Measurements from ENCODE around the gene FICD. TPM values are rescaled to one million over a fixed set of nuclear protein-coding genes. Genes with fewer than 3 reads are reported as not detected.

The FICD gene
- total RNA-seq, 1 donor from 2014 or later: 6.6 TPM

- Mint-ChIP-seq H3K27me3 (no peaks in the 10 kb centered on the region), H3K36me3 (ENCODE audit: low read depth) (peaks cover 37% of the 10 kb centered on the region), H3K4me1 (peaks cover 38% of the 10 kb centered on the region), H3K9me3 (no peaks in the 10 kb centered on the region), H3K4me3 (peak within 1 kb of the TSS; percentile 99), H3K27ac (peak within 1 kb of the TSS; percentile 100)
- peak; percentile 95 for DNase-seq
- intact Hi-C loops (cut with micrococcal nuclease): loop anchor here (1.0 to 5.0 kb wide), 3 partner anchors 46 to 492 kb away; partner anchors contain the start of genes FICD and USP30
Measured at GRCh38 chr12:108560752-108561719, 46.0 kb downstream of the FICD start, which contains the start of gene SART3. Gene SART3 (minus strand): TSS chr12:108561173. CDS start chr12:108561154, 19 bp downstream.

- peak overlapping the region; percentile 100 for H3K27ac Mint-ChIP-seq
- intact Hi-C loops (cut with micrococcal nuclease): loop anchor here (1.0 to 5.0 kb wide), 8 partner anchors 47 to 1469 kb away; partner anchors contain the start of genes CORO1C, CRY1, FICD and SSH1
- H3K4me3 Mint-ChIP-seq: peak overlapping the region; percentile 99
- no peaks in the 10 kb centered on the region for H3K9me3 Mint-ChIP-seq
- DNase-seq: no peak
- H3K4me1 Mint-ChIP-seq: peaks cover 33% of the 10 kb centered on the region
- H3K36me3 Mint-ChIP-seq (ENCODE audit: low read depth): peaks cover 39% of the 10 kb centered on the region
- no peaks in the 10 kb centered on the region for H3K27me3 Mint-ChIP-seq
Measured at GRCh38 chr12:108561852-108562347, 46.8 kb downstream of the FICD start.

- intact Hi-C loops (cut with micrococcal nuclease): loop anchor here (1.0 to 5.0 kb wide), 11 partner anchors 56 to 1470 kb away; partner anchors contain the start of genes ALKBH2, CORO1C, CRY1 and SELPLG
- peak within 1 kb of the TSS; percentile 99 for H3K4me3 Mint-ChIP-seq
- no peaks in the 10 kb centered on the region for H3K27me3 Mint-ChIP-seq
- DNase-seq: peak; percentile 100
- no peaks in the 10 kb centered on the region for H3K9me3 Mint-ChIP-seq
- peaks cover 42% of the 10 kb centered on the region for H3K36me3 Mint-ChIP-seq (ENCODE audit: low read depth)
- peak within 1 kb of the TSS; percentile 100 for H3K27ac Mint-ChIP-seq
- peaks cover 33% of the 10 kb centered on the region for H3K4me1 Mint-ChIP-seq
Measured at GRCh38 chr12:108562348-108563135, 47.5 kb downstream of the FICD start, which contains the start of gene ISCU. Gene ISCU (plus strand): TSS chr12:108562596. CDS start chr12:108562623, 27 bp downstream.

GRCh38 chr12:108563136-108563803 lies 48.2 kb downstream of the FICD start:
- Mint-ChIP-seq H3K4me3 (peak overlapping the region; percentile 99), H3K27ac (peak overlapping the region; percentile 100), H3K4me1 (peaks cover 35% of the 10 kb centered on the region), H3K36me3 (ENCODE audit: low read depth) (peaks cover 45% of the 10 kb centered on the region), H3K27me3 (no peaks in the 10 kb centered on the region), H3K9me3 (no peaks in the 10 kb centered on the region)
- DNase-seq: peak; percentile 96
- intact Hi-C loops (cut with micrococcal nuclease): loop anchor here (1.0 to 5.0 kb wide), 10 partner anchors 55 to 1470 kb away; partner anchors contain the start of genes ALKBH2, CRY1, SELPLG and SSH1

GRCh38 chr12:108563804-108564151 lies 48.7 kb downstream of the FICD start:
- H3K27ac Mint-ChIP-seq: peak overlapping the region; percentile 100
- DNase-seq: no peak
- H3K4me1 Mint-ChIP-seq: peaks cover 39% of the 10 kb centered on the region
- no peaks in the 10 kb centered on the region for H3K27me3 Mint-ChIP-seq
- intact Hi-C loops (cut with micrococcal nuclease): loop anchor here (1.0 to 5.0 kb wide), 10 partner anchors 55 to 1471 kb away; partner anchors contain the start of genes ALKBH2, CRY1, SELPLG and SSH1
- H3K4me3 Mint-ChIP-seq: peak overlapping the region; percentile 99
- H3K36me3 Mint-ChIP-seq (ENCODE audit: low read depth): peaks cover 48% of the 10 kb centered on the region
- no peaks in the 10 kb centered on the region for H3K9me3 Mint-ChIP-seq

GRCh38 chr12:108564724-108565123 lies 49.6 kb downstream of the FICD start:
- H3K36me3 Mint-ChIP-seq (ENCODE audit: low read depth): peaks cover 54% of the 10 kb centered on the region
- H3K9me3 Mint-ChIP-seq: no peaks in the 10 kb centered on the region
- H3K27ac Mint-ChIP-seq: no peak overlapping the region
- peaks cover 39% of the 10 kb centered on the region for H3K4me1 Mint-ChIP-seq
- intact Hi-C loops (cut with micrococcal nuclease): loop anchor here (5.0 kb wide), 1 partner anchor 388 kb away; no protein-coding TSS in a partner anchor
- no peaks in the 10 kb centered on the region for H3K27me3 Mint-ChIP-seq
- no peak for DNase-seq
- H3K4me3 Mint-ChIP-seq: no peak overlapping the region

- Mint-ChIP-seq H3K27ac (no peak overlapping the region), H3K27me3 (no peaks in the 10 kb centered on the region), H3K9me3 (no peaks in the 10 kb centered on the region), H3K4me1 (peaks cover 36% of the 10 kb centered on the region), H3K4me3 (no peak overlapping the region), H3K36me3 (ENCODE audit: low read depth) (peaks cover 54% of the 10 kb centered on the region)
- no peak for DNase-seq
- intact Hi-C loops (cut with micrococcal nuclease): no loop called here
Measured at GRCh38 chr12:108565146-108565545, 50.1 kb downstream of the FICD start.

GRCh38 chr12:108565976-108566375 lies 50.9 kb downstream of the FICD start:
- no peak for DNase-seq
- Mint-ChIP-seq H3K9me3 (no peaks in the 10 kb centered on the region), H3K36me3 (ENCODE audit: low read depth) (peaks cover 59% of the 10 kb centered on the region), H3K4me1 (peaks cover 41% of the 10 kb centered on the region), H3K27ac (no peak overlapping the region), H3K27me3 (no peaks in the 10 kb centered on the region), H3K4me3 (no peak overlapping the region)
- intact Hi-C loops (cut with micrococcal nuclease): no loop called here

- peaks cover 41% of the 10 kb centered on the region for H3K4me1 Mint-ChIP-seq
- H3K27me3 Mint-ChIP-seq: no peaks in the 10 kb centered on the region
- H3K27ac Mint-ChIP-seq: no peak overlapping the region
- no peak for DNase-seq
- peaks cover 59% of the 10 kb centered on the region for H3K36me3 Mint-ChIP-seq (ENCODE audit: low read depth)
- intact Hi-C loops (cut with micrococcal nuclease): no loop called here
- H3K4me3 Mint-ChIP-seq: no peak overlapping the region
- no peaks in the 10 kb centered on the region for H3K9me3 Mint-ChIP-seq
Measured at GRCh38 chr12:108566452-108566851, 51.4 kb downstream of the FICD start.

GRCh38 chr12:108567406-108568337 lies 52.6 kb downstream of the FICD start:
- no peaks in the 10 kb centered on the region for H3K9me3 Mint-ChIP-seq
- no peaks in the 10 kb centered on the region for H3K27me3 Mint-ChIP-seq
- H3K36me3 Mint-ChIP-seq (ENCODE audit: low read depth): peaks cover 59% of the 10 kb centered on the region
- peaks cover 42% of the 10 kb centered on the region for H3K4me1 Mint-ChIP-seq
- DNase-seq: no peak
- intact Hi-C loops (cut with micrococcal nuclease): loop anchor here (1.0 to 2.0 kb wide), 2 partner anchors 50 to 121 kb away; no protein-coding TSS in a partner anchor
- peak overlapping the region; percentile 91 for H3K27ac Mint-ChIP-seq
- peak overlapping the region; percentile 78 for H3K4me3 Mint-ChIP-seq

GRCh38 chr12:108568338-108569154 lies 53.5 kb downstream of the FICD start:
- peak overlapping the region; percentile 91 for H3K27ac Mint-ChIP-seq
- intact Hi-C loops (cut with micrococcal nuclease): loop anchor here (1.0 to 2.0 kb wide), 2 partner anchors 49 to 120 kb away; no protein-coding TSS in a partner anchor
- peak; percentile 93 for DNase-seq
- peak overlapping the region; percentile 78 for H3K4me3 Mint-ChIP-seq
- peaks cover 59% of the 10 kb centered on the region for H3K36me3 Mint-ChIP-seq (ENCODE audit: low read depth)
- peaks cover 47% of the 10 kb centered on the region for H3K4me1 Mint-ChIP-seq
- no peaks in the 10 kb centered on the region for H3K27me3 Mint-ChIP-seq
- H3K9me3 Mint-ChIP-seq: no peaks in the 10 kb centered on the region

Measured in activated CD4-positive, alpha-beta T cell treated with anti-CD3 and anti-CD28 coated beads, Interleukin-2, amount 10 ng/mL, durations not matched to agents 24 days and 14 days (primary cell).